Esophagus squamous epithelium (tissue), 4 donors: Measurements from ENCODE around the gene ASB18.

Source experiments
- POLR2A ChIP-seq, 4 donors: fragments of 450-650 bp; IDR thresholded peaks; one replicate each; pipeline ENCODE4 v1.6.1; 2017; ENCODE audit warnings: antibody characterized with exemption in 4 of 4, mild to moderate bottlenecking in 4 of 4, moderate library complexity in 3 of 4
- TF ChIP-seq, protein P1 (sequence below), 6 experiments: fragments of 450-650 bp in 4 of 6; fragments of 200-600 bp in 2 of 6; sonication (generic) in 2 of 6; IDR thresholded peaks; one replicate each; pipeline ENCODE4 v1.5.1; 2016 to 2019; ENCODE audit warnings: antibody characterized with exemption in 6 of 6, mild to moderate bottlenecking in 4 of 6, moderate library complexity in 4 of 6

DNA sequence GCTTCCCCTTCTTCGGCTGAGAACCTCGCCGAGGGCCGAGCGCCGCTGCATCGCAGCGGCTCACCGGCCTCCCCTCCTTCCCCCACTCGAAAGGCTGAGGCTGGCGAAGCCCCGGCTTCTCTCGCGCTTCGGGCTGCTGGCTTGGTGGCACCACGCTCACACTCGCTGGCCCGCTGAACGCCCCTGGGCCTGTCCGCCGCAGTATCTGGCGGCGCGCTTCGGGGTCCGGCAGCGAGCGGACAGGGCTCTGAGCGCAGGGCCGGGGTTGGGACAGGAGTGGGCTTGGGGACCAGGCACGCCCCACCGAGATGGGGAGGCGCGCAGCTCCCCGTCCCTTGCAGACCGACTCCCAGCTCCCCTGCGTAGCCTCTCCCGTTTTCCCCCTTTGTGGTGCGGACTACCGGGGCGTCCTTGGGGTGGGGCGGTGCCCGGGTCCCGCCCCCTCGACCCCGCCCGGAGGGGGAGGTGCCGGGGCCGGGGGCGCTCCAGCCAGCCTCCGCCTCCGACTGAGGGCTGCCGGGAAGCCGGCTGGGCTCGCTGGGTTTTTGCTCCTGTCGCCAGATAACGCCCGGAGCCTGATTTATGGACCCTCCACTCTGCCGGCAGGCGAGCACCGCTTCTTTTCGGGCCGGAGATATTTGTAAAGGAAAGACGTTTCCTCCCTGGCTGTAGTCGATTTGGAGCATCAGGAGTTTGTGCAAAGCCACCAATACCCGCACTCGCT is 99.8 kb downstream of the ASB18 start:
- TF ChIP-seq POLR2A (IDR thresholded peaks at IDR 0.05): no peak
- TF ChIP-seq, protein P1, sequence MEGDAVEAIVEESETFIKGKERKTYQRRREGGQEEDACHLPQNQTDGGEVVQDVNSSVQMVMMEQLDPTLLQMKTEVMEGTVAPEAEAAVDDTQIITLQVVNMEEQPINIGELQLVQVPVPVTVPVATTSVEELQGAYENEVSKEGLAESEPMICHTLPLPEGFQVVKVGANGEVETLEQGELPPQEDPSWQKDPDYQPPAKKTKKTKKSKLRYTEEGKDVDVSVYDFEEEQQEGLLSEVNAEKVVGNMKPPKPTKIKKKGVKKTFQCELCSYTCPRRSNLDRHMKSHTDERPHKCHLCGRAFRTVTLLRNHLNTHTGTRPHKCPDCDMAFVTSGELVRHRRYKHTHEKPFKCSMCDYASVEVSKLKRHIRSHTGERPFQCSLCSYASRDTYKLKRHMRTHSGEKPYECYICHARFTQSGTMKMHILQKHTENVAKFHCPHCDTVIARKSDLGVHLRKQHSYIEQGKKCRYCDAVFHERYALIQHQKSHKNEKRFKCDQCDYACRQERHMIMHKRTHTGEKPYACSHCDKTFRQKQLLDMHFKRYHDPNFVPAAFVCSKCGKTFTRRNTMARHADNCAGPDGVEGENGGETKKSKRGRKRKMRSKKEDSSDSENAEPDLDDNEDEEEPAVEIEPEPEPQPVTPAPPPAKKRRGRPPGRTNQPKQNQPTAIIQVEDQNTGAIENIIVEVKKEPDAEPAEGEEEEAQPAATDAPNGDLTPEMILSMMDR (IDR thresholded peaks at IDR 0.05): no peak
